GM19324 (cell line): ENCODE measurements around the gene AP1M1.

Source experiments
- ATAC-seq: cut with Tn5 transposase; IDR thresholded peaks from one replicate; pipeline ENCODE4 v1.9.1; 2021; ENCODE audit warnings: mild to moderate bottlenecking, moderate library complexity; ENCODE audit not compliant: unreplicated experiment, low FRiP score

AP1M1 gene

GRCh38 chr19:16227837-16228636 is 30.3 kb downstream of the AP1M1 start:
- no peak for ATAC-seq

- no peak for ATAC-seq
These were observed 31.1 kb downstream of the AP1M1 start for GRCh38 chr19:16228637-16229321.

GRCh38 chr19:16229322-16229641 is 31.6 kb downstream of the AP1M1 start:
- no peak for ATAC-seq

- no peak for ATAC-seq
These were observed 34.4 kb downstream of the AP1M1 start for GRCh38 chr19:16232127-16232526.

- ATAC-seq = no peak
These were observed 34.9 kb downstream of the AP1M1 start for GRCh38 chr19:16232568-16232967.

GRCh38 chr19:16233081-16233776 is 35.5 kb downstream of the AP1M1 start:
- no peak for ATAC-seq

GRCh38 chr19:16233836-16234551 is 36.3 kb downstream of the AP1M1 start:
- no peak for ATAC-seq

- ATAC-seq = no peak
These were observed 37.1 kb downstream of the AP1M1 start for GRCh38 chr19:16234552-16235445.

- ATAC-seq = no peak
These were observed 38.3 kb downstream of the AP1M1 start for GRCh38 chr19:16235811-16236652.

GRCh38 chr19:16244091-16244490 is 46.4 kb downstream of the AP1M1 start:
- ATAC-seq = no peak

GRCh38 chr19:16247353-16248182 is 49.9 kb downstream of the AP1M1 start:
- no peak for ATAC-seq

GRCh38 chr19:16248380-16249023 is 50.8 kb downstream of the AP1M1 start:
- ATAC-seq = no peak

- ATAC-seq = no peak
These were observed 52.2 kb downstream of the AP1M1 start for GRCh38 chr19:16249826-16250404.

GRCh38 chr19:16252459-16253205 is 54.9 kb downstream of the AP1M1 start:
- no peak for ATAC-seq

GRCh38 chr19:16254851-16255408 is 57.2 kb downstream of the AP1M1 start:
- no peak for ATAC-seq

GRCh38 chr19:16257509-16258002 is 59.8 kb downstream of the AP1M1 start:
- ATAC-seq = no peak
